Suprapubic skin (tissue), 3 donors: ENCODE data around the gene FARS2.

Experiments used
- CTCF ChIP-seq, 2 donors: fragments of 200-600 bp in 1 of 2; fragments of 450-650 bp in 1 of 2; sonication (generic) in 1 of 2; IDR thresholded peaks; one replicate each; pipeline ENCODE4 v1.5.1; 2016 to 2019; ENCODE audit warnings: antibody characterized with exemption in 2 of 2, mild to moderate bottlenecking in 1 of 2, moderate library complexity in 1 of 2
- POLR2AphosphoS5 ChIP-seq, 3 donors: sonication (generic); formaldehyde crosslinking; IDR thresholded peaks; one replicate each; pipeline ENCODE4 v1.6.1; 2017; ENCODE audit warnings: antibody characterized with exemption in 3 of 3

DNA sequence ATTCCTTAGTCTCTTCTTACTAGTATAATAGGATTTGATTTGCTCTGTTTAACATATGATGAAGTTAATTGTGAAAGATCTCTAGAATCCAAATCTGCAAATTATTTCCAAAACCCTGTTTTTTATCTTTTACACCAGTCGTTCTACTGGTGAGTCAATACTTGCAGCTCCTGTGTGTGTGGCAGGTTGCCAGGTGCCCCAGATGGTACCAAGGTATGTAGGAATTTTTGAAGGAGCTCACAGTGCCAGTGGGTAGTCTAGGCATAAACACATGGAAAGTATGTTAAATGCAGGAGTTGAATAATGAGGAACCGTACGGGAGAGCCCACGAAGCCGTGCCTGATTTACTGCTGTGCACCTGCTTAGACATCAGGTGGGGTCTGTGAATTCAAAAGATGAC lies 192.2 kb downstream of the FARS2 start:
- no peak for TF ChIP-seq CTCF (IDR thresholded peaks at IDR 0.05)
- no peak for TF ChIP-seq POLR2AphosphoS5 (IDR thresholded peaks at IDR 0.05)
